Measurements from ENCODE around the gene SOX5.

- TF ChIP-seq CTCF (conservative IDR thresholded peaks at IDR 0.05; ENCODE audit: low read length) (no peak), EZH2phosphoT487 (IDR thresholded peaks at IDR 0.05; ENCODE audit: borderline replicate concordance) (no peak)
Measured at GRCh38 chr12:23758608-23759007, 190.9 kb downstream of the SOX5 start.
